Measurements from ENCODE around the gene SRSF7.

DNA sequence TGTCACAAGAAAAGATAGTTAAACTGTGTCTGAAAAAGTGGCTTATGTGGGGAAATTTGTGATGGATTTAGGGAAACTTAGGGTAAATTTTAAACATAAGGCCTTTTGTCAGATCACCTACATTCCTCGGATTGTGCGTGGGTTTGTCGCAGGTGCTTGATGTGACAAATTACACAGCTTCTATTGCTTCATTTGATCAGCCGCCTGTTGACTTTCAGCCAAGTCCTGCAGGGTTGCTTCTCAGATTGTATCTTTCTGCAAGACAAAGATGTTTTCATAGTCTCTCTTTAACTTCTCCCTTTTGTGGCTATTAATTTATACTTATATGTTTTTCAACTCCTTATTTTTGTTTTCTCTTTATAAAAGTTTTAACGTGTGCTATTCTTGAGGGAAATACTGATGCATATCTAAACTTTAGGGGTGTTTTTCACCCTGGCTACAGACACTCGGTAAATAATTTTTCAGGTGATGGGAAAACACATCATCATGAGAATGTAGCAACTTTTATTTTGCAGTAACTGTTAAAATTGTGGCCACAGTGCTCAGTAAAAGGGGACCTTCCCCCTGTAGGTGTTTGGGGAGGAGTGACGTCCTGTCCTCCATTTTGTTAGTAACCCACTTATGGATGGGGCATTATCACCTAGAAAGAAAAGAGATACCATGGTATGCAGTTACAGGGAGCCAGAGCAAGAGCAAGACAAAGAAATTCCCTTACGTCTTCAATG, 53.9 kb downstream of the SRSF7 start:
- TF ChIP-seq, protein P1, sequence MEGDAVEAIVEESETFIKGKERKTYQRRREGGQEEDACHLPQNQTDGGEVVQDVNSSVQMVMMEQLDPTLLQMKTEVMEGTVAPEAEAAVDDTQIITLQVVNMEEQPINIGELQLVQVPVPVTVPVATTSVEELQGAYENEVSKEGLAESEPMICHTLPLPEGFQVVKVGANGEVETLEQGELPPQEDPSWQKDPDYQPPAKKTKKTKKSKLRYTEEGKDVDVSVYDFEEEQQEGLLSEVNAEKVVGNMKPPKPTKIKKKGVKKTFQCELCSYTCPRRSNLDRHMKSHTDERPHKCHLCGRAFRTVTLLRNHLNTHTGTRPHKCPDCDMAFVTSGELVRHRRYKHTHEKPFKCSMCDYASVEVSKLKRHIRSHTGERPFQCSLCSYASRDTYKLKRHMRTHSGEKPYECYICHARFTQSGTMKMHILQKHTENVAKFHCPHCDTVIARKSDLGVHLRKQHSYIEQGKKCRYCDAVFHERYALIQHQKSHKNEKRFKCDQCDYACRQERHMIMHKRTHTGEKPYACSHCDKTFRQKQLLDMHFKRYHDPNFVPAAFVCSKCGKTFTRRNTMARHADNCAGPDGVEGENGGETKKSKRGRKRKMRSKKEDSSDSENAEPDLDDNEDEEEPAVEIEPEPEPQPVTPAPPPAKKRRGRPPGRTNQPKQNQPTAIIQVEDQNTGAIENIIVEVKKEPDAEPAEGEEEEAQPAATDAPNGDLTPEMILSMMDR (IDR thresholded peaks at IDR 0.05) = no peak
- TF ChIP-seq POLR2A (IDR thresholded peaks at IDR 0.05; ENCODE audit: low read depth) (no peak), EP300 (IDR thresholded peaks at IDR 0.05) (no peak), POLR2AphosphoS5 (IDR thresholded peaks at IDR 0.05) (no peak)

All from esophagus muscularis mucosa (tissue), 4 donors.